Thoracic aorta (tissue), 2 donors: Measurements from ENCODE around the gene NUMA1. TPM values are rescaled to one million over a fixed set of nuclear protein-coding genes. Genes with fewer than 3 reads are reported as not detected.

ENCODE experiments used
- ATAC-seq: fragments of 150-250 bp; one replicate; pipeline ENCODE4 v1.8.0; 2017; ENCODE audit warnings: low read depth; ENCODE audit not compliant: insufficient number of reproducible peaks, low FRiP score
- DNase-seq: peaks from one replicate; pipeline ENCODE4 v3.0.0-alpha.2; 2020; ENCODE audit warnings: low spot score
- H3K27ac ChIP-seq, 2 donors: fragments of 200-600 bp; sonication (generic); 1 replicate in 1 of 2; 2 replicates in 1 of 2; pipeline ENCODE4 v1.5.1; 2016; ENCODE audit warnings: mild to moderate bottlenecking in 2 of 2, moderate library complexity in 2 of 2
- H3K27me3 ChIP-seq: fragments of 200-600 bp; sonication (generic); replicated peaks from 2 replicates; pipeline ENCODE4 v1.6.0; 2016; ENCODE audit warnings: mild to moderate bottlenecking; ENCODE audit not compliant: insufficient read depth
- H3K36me3 ChIP-seq: fragments of 200-600 bp; sonication (generic); one replicate; pipeline ENCODE4 v1.5.1; 2016
- H3K4me1 ChIP-seq, 2 donors: fragments of 200-600 bp; sonication (generic); 1 replicate in 1 of 2; 2 replicates in 1 of 2; pipeline versions ENCODE4 v1.5.1 to v1.6.0; 2016; ENCODE audit warnings: low read depth in 2 of 2, mild to moderate bottlenecking in 1 of 2; ENCODE audit not compliant: control insufficient read depth in 1 of 2
- H3K4me3 ChIP-seq: fragments of 200-600 bp; sonication (generic); 2 replicates; pipeline ENCODE4 v1.5.1; 2016; ENCODE audit warnings: mild to moderate bottlenecking
- H3K9me3 ChIP-seq: fragments of 200-600 bp; sonication (generic); 2 replicates; pipeline ENCODE4 v1.5.1; 2016
- CTCF ChIP-seq: fragments of 200-600 bp; sonication (generic); IDR thresholded peaks from one replicate; pipeline ENCODE4 v1.5.1; 2019; ENCODE audit warnings: antibody characterized with exemption
- total RNA-seq, 2 donors: library from RNA; depleted of rRNA; stranded (reverse); fragments of >200 nt; gene quantifications; one replicate each; pipeline versions ENCODE4 v1.1.0 to v1.2.3, GENCODE V29; 2016

The NUMA1 gene
- total RNA-seq, 2 donors from 2014 or later: 282 to 286 TPM

- Histone ChIP-seq H3K36me3 (peaks cover 43% of the 10 kb centered on the region), H3K27ac (no peak overlapping the region), H3K27me3 (no peaks in the 10 kb centered on the region), H3K9me3 (no peaks in the 10 kb centered on the region), H3K4me3 (no peak overlapping the region), H3K4me1 (peaks cover 10 to 18% of the 10 kb centered on the region in 2 donors)
- TF ChIP-seq CTCF: no peak
- DNase-seq (no peak), ATAC-seq (no peak)
Observed at GRCh38 chr11:72001834-72002591, 78.3 kb downstream of the NUMA1 start.

- no peak for TF ChIP-seq CTCF
- no peak overlapping the region for H3K27ac ChIP-seq
Observed at GRCh38 chr11:72001285-72001684, 79.1 kb downstream of the NUMA1 start.

GRCh38 chr11:72000202-72000867 lies 80.0 kb downstream of the NUMA1 start:
- DNase-seq (no peak), ATAC-seq (no peak)
- no peaks in the 10 kb centered on the region for H3K9me3 ChIP-seq
- no peak overlapping the region for H3K4me3 ChIP-seq
- H3K27me3 ChIP-seq: no peaks in the 10 kb centered on the region
- H3K4me1 ChIP-seq: peaks cover 10 to 18% of the 10 kb centered on the region in 2 donors
- no peak for TF ChIP-seq CTCF
- peaks cover 33% of the 10 kb centered on the region for H3K36me3 ChIP-seq
- peak overlapping the region; percentile 51 to 73 for H3K27ac ChIP-seq

More at GRCh38 chr11:72001285-72001684, 79.1 kb downstream of the NUMA1 start:
- Histone ChIP-seq H3K4me3 (no peak overlapping the region), H3K36me3 (peaks cover 40% of the 10 kb centered on the region), H3K9me3 (no peaks in the 10 kb centered on the region), H3K27me3 (no peaks in the 10 kb centered on the region), H3K4me1 (peaks cover 10 to 18% of the 10 kb centered on the region in 2 donors)
- ATAC-seq (no peak), DNase-seq (no peak)

GRCh38 chr11:71999798-72000197 lies 80.5 kb downstream of the NUMA1 start:
- H3K36me3 ChIP-seq: peaks cover 27% of the 10 kb centered on the region
- TF ChIP-seq CTCF: no peak
- DNase-seq (no peak), ATAC-seq (no peak)
- peak overlapping the region; percentile 54 for H3K4me3 ChIP-seq
- peaks cover 10 to 18% of the 10 kb centered on the region in 2 donors for H3K4me1 ChIP-seq
- H3K9me3 ChIP-seq: no peaks in the 10 kb centered on the region
- H3K27ac ChIP-seq: peak overlapping the region; percentile 51 to 73
- no peaks in the 10 kb centered on the region for H3K27me3 ChIP-seq

GRCh38 chr11:71999362-71999761 lies 81.0 kb downstream of the NUMA1 start:
- no peak for DNase-seq
- Histone ChIP-seq H3K9me3 (no peaks in the 10 kb centered on the region), H3K4me1 (peaks cover 10 to 18% of the 10 kb centered on the region in 2 donors), H3K36me3 (peaks cover 23% of the 10 kb centered on the region), H3K4me3 (peak overlapping the region; percentile 54), H3K27me3 (no peaks in the 10 kb centered on the region), H3K27ac (peak overlapping the region; percentile 51 to 73)
- peak; percentile 40 for ATAC-seq
- TF ChIP-seq CTCF: no peak
